ENCODE data around the gene HSFX2.
A peak's percentile ranks its signal among the peaks of the same experiment; 100 is the strongest.
"Not testable (repeated sequence)": the region's sequence is repeated elsewhere in the genome, so short reads cannot be mapped to it uniquely, and the experiment has no call there.

The HSFX2 gene

GRCh38 chrX:149629730-149630387 is 34.7 kb upstream of the HSFX2 start:
- Histone ChIP-seq H3K27me3 (ENCODE audit: insufficient read depth, poor library complexity, severe bottlenecking) (no peaks in the 10 kb centered on the region), H3K9me3 (ENCODE audit: severe bottlenecking) (no peaks in the 10 kb centered on the region), H3K36me3 (ENCODE audit: low read depth) (no peaks in the 10 kb centered on the region), H3K4me3 (ENCODE audit: severe bottlenecking) (no peak overlapping the region), H3K4me1 (ENCODE audit: insufficient read depth, poor library complexity, severe bottlenecking) (peaks cover 8% of the 10 kb centered on the region), H3K27ac (ENCODE audit: poor library complexity, severe bottlenecking) (no peak overlapping the region)
- DNase-seq (ENCODE audit: low spot score) (no peak), ATAC-seq (ENCODE audit: low read depth) (no peak)
- TF ChIP-seq CTCF (IDR thresholded peaks at IDR 0.05; ENCODE audit: poor library complexity, severe bottlenecking) = no peak

GRCh38 chrX:149628768-149629167 is 33.7 kb upstream of the HSFX2 start:
- H3K36me3 ChIP-seq (ENCODE audit: low read depth) = no peaks in the 10 kb centered on the region
- no peaks in the 10 kb centered on the region for H3K27me3 ChIP-seq (ENCODE audit: insufficient read depth, poor library complexity, severe bottlenecking)
- no peaks in the 10 kb centered on the region for H3K9me3 ChIP-seq (ENCODE audit: severe bottlenecking)
- no peak for TF ChIP-seq CTCF (IDR thresholded peaks at IDR 0.05; ENCODE audit: poor library complexity, severe bottlenecking)
- DNase-seq (ENCODE audit: low spot score) (no peak), ATAC-seq (ENCODE audit: low read depth) (no peak)
- H3K27ac ChIP-seq (ENCODE audit: poor library complexity, severe bottlenecking) = peak overlapping the region; percentile 10
- H3K4me1 ChIP-seq (ENCODE audit: insufficient read depth, poor library complexity, severe bottlenecking) = peaks cover 8% of the 10 kb centered on the region
- no peak overlapping the region for H3K4me3 ChIP-seq (ENCODE audit: severe bottlenecking)

GRCh38 chrX:149628280-149628679 is 33.2 kb upstream of the HSFX2 start:
- no peaks in the 10 kb centered on the region for H3K27me3 ChIP-seq (ENCODE audit: insufficient read depth, poor library complexity, severe bottlenecking)
- peak; percentile 67 for ATAC-seq (ENCODE audit: low read depth)

GRCh38 chrX:149626829-149627228 is 31.7 kb upstream of the HSFX2 start:
- not testable (repeated sequence) for H3K4me1 ChIP-seq (ENCODE audit: insufficient read depth, poor library complexity, severe bottlenecking); ATAC-seq (ENCODE audit: low read depth); H3K36me3 ChIP-seq (ENCODE audit: low read depth); H3K4me3 ChIP-seq (ENCODE audit: severe bottlenecking); H3K9me3 ChIP-seq (ENCODE audit: severe bottlenecking); DNase-seq (ENCODE audit: low spot score); H3K27ac ChIP-seq (ENCODE audit: poor library complexity, severe bottlenecking); H3K27me3 ChIP-seq (ENCODE audit: insufficient read depth, poor library complexity, severe bottlenecking)

More at GRCh38 chrX:149628280-149628679, 33.2 kb upstream of the HSFX2 start:
- Histone ChIP-seq H3K27ac (ENCODE audit: poor library complexity, severe bottlenecking) (peak overlapping the region; percentile 10), H3K4me1 (ENCODE audit: insufficient read depth, poor library complexity, severe bottlenecking) (peaks cover 8% of the 10 kb centered on the region), H3K4me3 (ENCODE audit: severe bottlenecking) (no peak overlapping the region), H3K36me3 (ENCODE audit: low read depth) (no peaks in the 10 kb centered on the region), H3K9me3 (ENCODE audit: severe bottlenecking) (no peaks in the 10 kb centered on the region)
- no peak for DNase-seq (ENCODE audit: low spot score)
- TF ChIP-seq CTCF (IDR thresholded peaks at IDR 0.05; ENCODE audit: poor library complexity, severe bottlenecking) = no peak

- DNase-seq (ENCODE audit: low spot score); H3K4me3 ChIP-seq (ENCODE audit: severe bottlenecking); H3K27ac ChIP-seq (ENCODE audit: poor library complexity, severe bottlenecking); ATAC-seq (ENCODE audit: low read depth); H3K36me3 ChIP-seq (ENCODE audit: low read depth); H3K4me1 ChIP-seq (ENCODE audit: insufficient read depth, poor library complexity, severe bottlenecking); H3K27me3 ChIP-seq (ENCODE audit: insufficient read depth, poor library complexity, severe bottlenecking); H3K9me3 ChIP-seq (ENCODE audit: severe bottlenecking): not testable (repeated sequence)
These were observed 24.5 kb upstream of the HSFX2 start for GRCh38 chrX:149619662-149620061.

GRCh38 chrX:149618871-149619270 is 23.8 kb upstream of the HSFX2 start:
- Histone ChIP-seq H3K4me1 (ENCODE audit: insufficient read depth, poor library complexity, severe bottlenecking) (no peaks in the 10 kb centered on the region), H3K36me3 (ENCODE audit: low read depth) (no peaks in the 10 kb centered on the region), H3K4me3 (ENCODE audit: severe bottlenecking) (no peak overlapping the region), H3K27ac (ENCODE audit: poor library complexity, severe bottlenecking) (no peak overlapping the region), H3K9me3 (ENCODE audit: severe bottlenecking) (no peaks in the 10 kb centered on the region), H3K27me3 (ENCODE audit: insufficient read depth, poor library complexity, severe bottlenecking) (no peaks in the 10 kb centered on the region)
- ATAC-seq (ENCODE audit: low read depth) (no peak), DNase-seq (ENCODE audit: low spot score) (no peak)
- no peak for TF ChIP-seq CTCF (IDR thresholded peaks at IDR 0.05; ENCODE audit: poor library complexity, severe bottlenecking)
